ENCODE measurements around the gene C1QTNF1. TPM values are rescaled to one million over a fixed set of nuclear protein-coding genes. Genes with fewer than 3 reads are reported as not detected.

The C1QTNF1 gene, protein sequence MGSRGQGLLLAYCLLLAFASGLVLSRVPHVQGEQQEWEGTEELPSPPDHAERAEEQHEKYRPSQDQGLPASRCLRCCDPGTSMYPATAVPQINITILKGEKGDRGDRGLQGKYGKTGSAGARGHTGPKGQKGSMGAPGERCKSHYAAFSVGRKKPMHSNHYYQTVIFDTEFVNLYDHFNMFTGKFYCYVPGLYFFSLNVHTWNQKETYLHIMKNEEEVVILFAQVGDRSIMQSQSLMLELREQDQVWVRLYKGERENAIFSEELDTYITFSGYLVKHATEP
- total RNA-seq = 563 TPM
- long read RNA-seq, transcript C1QTNF1-206 (4 exons, 1,672 nt) = major isoform, 56 of 185 reads
- long read RNA-seq, transcript C1QTNF1-208 (3 exons, 1,600 nt) = minor isoform, 8 of 185 reads
- long read RNA-seq, transcript C1QTNF1-201 (3 exons, 2,624 nt) = minor isoform, 8 of 185 reads
- long read RNA-seq, partial matches to known transcripts = 82 of 185 reads
- long read RNA-seq, other reads (novel, unspliced or antisense) = 23 of 185 reads

DNA sequence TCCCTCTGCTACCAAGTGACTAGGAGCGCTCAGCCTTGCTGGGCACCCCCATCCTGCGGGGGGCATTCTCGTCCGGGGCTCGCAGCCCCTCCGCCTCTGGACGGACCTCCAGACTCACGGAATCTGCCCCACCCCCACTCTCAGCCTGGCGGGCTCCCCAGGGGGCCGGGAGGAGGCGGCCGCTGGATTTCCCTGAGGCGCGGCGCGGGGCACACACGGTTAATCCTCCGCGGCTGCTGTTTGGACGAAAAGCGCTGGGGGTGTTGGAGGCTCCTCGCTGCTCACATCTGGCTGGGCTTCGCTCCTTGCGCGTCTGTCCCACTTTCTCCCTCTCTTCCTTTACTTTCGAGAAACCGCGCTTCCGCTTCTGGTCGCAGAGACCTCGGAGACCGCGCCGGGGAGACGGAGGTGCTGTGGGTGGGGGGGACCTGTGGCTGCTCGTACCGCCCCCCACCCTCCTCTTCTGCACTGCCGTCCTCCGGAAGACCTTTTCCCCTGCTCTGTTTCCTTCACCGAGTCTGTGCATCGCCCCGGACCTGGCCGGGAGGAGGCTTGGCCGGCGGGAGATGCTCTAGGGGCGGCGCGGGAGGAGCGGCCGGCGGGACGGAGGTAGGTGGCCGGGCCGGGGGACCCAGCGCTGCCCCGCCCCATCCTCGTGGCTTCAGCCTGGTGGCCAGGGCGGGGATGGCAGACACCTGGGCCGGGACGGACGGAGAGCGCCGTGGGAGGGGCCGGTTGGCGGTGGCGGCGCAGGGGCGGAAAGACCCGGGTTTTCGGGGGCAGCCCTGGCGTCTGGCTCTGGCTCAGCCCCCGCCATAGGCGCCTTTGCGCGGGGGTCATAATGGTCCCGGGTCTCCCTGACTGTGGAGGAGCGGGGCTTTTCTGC lies at the start of gene C1QTNF1:
C1QTNF1 (plus strand) TSS at position 284 of the 886 bp plus-strand sequence. CDS start 19,800 bp downstream, outside the sequence.
- peak; percentile 91 for DNase-seq (ENCODE audit: low spot score)

DNA sequence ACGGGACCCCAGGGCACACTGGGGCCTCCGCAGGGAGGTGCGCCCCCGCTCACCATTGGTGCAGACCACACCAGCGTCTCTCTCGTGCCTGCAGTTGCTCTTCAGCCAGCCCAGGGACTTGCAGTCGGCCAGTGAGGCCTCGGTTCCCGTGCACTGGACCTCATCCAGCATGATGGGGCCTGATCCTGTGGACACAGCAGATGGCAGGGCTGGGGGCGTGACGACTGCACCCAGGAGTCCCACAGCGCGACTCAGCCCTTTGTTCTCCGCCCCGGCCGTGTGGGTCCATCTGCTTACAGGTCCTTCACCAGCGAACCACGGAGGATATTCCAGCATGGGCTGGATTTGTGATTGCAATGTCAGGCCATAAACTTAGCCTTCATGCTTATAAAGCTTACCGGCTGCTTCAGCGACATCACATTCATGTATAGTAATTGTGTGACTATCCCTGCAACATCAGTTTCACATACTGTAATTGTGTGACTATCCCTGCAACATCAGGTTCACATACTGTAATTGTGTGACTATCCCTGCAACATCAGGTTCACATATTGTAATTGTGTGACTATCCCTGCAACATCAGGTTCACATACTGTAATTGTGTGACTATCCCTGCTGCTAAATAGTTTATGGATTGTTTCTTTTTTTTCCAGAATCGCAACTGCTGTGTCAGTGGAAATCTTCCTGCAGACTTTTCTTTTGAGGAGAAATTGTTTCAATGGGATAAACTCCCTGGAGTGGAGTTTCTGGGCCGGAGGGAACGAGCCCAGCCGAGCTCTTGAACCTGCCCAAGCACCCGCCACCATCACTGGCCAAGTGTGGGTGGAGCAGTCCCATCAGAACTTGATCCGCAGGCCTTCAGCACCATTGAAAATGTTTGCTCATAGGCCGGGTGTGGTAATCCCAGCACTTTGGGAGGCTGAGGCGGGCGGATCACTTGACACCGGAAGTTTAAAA lies 49.1 kb upstream of the C1QTNF1 start:
- DNase-seq (ENCODE audit: low spot score) = no peak

DNA sequence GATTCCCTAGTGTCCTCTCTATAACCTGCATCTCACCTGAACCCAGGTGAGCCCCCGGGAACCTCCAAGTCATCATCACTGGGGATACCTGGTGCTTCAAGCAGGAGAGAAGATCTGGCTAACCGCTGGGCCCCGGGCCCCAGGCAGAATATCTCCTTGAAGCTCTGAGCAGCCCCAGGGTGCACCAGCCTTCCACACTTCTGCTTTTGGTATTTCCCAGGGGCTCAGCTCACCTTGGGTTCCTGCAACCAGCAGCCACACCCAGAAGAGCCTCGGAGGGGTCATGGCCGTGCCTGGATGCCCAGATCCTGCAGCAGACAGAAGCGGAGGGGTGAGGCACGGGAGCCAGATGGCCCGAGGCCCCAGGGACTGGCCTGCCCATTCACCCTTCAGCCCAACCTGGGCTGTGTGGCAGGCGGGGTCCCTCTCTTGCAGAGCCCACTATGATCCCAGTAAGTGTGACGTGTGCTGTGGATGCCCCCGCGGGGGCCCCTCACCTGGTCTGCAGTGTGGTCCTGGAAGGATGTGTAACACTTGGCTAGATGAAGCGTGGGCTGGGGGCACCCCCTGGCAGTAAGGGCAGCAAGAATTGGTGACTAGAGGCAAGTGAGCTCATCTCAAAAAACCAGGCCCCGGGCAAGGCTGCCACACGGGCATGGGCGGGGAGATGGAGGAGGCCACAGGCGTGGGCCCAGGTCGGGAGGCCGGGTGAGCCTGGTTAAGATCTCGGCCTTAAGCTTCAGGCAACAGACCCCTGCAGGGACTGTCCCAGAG lies 46.9 kb upstream of the C1QTNF1 start:
- no peak for DNase-seq (ENCODE audit: low spot score)

DNA sequence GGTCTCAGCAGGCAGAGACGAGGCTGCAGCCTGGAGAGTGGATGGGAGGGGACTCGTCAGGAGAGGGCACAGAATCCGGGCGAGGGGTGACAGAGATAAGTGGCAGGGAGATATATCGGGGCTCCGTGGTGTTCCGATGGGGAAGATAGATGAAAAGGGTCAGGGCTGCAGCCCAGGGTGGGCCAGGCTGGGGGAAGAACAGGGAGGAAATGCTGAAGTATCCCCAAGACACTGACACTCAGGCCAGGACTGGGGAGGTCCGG lies 46.4 kb upstream of the C1QTNF1 start:
- no peak for DNase-seq (ENCODE audit: low spot score)

DNA sequence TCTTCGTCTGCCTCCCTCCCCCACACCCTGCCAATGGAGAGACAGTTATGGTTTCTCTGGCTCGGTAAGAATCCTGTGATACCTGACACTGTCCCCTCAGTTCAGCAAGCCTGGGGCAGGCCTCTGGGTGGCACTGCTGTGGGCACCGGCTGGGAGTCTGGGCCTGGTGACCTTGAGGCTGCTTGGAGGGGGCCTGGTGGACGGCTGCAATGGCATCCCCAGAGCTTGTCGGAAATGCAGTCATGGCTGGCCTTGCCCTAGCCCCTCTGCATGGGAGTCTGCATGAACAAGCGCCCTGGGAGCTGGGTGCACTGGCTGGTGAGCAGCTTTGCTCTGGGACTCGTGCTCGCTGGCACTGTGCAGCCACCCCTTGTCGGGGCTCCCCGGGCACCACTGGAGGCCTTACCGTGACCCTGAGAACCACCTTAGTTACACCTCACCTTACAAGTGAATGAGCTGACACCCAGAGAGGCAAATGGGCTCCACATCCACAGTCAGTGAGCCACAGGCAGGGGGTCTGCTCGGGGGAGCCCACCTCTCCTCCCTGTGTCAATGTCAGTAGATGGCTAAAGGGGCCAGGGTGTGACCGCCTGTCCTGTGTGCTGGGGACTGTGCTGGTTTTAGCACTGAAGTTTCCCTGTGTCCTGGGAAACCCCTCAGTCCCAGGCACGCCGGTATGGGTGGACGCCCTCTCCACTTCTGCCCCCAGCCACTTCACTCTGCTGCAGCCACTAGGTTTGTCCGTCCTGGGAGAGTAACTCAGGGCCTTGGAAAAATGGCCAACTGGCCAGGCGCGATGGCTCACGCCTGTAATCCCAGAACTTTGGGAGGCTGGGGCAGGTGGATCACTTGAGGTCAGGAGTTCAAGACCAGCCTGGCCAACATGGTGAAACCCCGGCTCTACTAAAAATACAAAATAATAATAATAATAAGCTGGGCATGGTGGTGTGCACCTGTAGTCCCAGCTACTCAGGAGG lies 45.7 kb upstream of the C1QTNF1 start:
- no peak for DNase-seq (ENCODE audit: low spot score)

DNA sequence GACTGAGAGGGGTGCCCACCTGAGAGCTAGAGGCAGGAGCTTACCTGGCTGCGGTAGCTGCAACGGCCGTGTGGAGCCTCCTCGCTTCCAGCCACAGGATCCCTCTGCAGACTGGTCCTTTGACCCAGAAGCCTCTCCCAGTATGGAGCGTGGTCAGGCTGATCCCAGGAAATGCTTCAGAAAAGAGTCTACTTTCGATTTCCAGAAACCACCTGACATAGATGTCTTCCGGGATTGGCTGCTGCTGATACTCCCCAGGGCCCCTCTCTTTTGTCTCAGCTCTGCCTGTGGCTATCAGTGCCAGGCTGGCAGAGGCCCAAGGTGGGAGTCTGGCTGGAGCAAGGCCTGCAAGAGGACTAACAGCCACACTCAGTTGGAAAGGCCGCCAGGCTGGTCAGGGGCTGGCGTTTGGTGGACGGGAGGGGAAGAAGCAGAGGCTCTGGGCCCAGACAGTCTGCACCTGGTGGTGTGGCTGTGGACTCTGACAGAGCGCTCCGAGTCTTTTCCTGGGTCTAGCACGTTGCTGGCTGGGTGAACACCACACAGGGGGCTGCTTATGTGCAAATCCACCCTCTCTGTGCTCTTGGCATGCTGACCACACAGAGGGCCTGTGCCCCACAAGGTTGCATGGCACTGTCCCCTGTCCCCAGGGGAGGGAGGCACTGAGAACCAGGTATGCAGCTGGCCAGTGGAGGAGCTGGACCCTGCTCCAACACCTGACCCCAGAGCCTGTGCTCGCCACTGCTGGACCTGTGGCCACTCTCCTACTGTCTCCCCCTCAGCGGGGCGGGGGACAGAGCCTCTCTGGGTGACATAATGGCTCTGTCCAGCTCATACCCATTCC lies 44.0 kb upstream of the C1QTNF1 start, which contains the start of gene LGALS3BP:
LGALS3BP (minus strand) TSS at position 144 of the 844 bp plus-strand sequence. CDS start 2,732 bp downstream, outside the sequence.
- no peak for DNase-seq (ENCODE audit: low spot score)

DNA sequence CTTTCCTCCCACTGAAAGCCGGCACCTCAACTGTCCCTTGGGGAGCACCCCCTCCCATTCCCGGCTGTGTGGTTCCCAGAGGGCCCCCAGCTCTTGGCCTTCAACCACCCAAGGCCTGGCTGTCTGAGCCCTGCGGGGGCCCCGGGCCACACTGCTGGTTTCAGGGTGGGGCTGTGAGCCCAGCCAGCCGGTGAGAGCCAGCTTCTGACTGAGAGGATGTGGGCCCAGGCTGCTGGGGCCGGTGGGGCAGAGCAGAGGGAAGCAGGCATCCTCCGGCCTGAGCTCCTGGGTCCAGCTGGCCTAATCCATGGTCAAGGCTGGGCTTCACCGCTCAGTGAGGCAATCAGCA lies 43.4 kb upstream of the C1QTNF1 start:
- DNase-seq (ENCODE audit: low spot score) = no peak

DNA sequence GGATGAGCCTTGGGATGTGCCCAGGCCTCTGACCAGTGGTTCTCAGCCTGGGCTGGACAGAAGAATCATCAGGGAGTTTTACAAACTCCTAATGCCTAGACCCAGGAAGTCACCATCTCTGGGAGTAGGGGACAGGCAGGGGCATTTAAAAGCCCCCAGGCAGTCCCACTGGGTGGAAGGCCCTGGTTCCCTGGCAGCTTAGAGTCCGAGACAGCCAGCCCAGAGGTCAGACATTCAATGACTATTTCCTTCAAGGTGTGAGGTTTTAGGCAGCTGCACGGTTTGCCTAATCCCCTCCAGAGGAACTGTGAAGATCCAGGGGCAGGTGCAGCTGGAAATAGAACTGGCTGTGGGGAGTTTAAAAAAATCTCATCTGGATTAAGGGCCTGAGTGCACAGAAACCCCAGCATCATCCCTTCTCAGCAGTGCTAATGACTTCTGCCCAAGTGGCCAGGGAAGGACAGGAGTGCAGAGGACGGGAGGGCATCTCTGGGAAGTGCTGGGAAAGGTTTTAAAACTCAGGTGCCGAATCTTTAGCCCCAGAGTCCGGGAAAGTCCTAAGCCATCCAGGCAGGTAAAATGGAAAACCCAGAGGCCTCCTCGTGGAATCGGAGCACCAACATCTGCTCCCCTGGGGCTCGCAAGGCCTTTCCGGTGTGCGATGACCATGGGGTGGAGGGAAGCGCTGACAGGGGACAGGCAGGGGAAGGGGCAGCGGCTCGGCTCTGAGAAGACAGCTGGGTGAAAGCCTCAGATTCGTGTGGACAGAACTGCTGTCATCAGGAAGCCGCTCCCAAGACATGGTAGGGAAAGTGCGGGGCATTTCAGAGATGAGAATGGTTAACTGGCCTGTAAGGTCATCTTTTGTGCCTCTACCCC lies 42.7 kb upstream of the C1QTNF1 start:
- no peak for DNase-seq (ENCODE audit: low spot score)

DNA sequence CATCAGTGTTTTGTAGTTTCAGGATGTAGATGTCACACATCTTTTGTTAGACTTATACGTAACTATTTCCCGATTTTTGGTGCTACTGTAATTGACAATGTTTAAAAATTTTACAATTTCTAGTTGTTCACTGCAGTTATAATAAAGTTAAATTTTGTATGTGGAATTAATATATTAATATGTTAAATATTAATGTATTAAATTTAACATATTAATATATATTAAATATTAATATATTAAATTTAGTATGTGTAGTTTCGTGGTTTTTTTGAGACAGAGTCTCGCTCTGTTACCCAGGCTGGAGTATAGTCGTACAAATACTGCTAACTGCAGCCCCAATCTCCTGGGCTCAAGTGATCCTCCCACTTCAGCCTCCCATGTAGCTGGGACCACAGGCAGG lies 38.6 kb upstream of the C1QTNF1 start:
- no peak for DNase-seq (ENCODE audit: low spot score)

DNA sequence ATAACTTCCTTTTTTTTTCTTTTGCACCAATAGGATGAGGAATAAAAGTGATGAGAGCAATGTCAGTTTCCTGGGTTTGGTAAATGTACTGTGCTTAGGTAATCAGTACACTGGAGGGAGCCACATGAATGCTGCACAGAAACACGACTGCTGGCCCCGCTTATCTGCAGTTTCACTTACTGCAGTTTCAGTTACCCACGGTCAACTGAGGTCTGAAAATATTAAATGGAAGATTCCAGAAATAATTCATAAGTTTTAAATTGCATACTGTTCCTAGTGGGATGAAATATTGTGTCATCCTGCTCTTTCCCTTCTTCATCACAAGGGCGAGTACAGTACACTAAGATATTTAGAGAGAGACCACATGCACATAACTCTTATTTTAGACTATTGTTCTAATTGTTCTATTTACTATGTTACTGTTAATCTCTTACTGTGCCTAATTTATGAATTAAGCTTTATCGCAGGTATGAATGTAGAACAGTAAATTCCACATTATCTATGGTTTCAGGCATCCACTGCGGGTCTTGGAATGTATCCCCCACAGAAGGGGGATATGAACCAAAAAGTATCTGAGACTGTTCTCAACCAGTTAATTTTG lies 37.8 kb upstream of the C1QTNF1 start:
- DNase-seq (ENCODE audit: low spot score) = no peak

DNA sequence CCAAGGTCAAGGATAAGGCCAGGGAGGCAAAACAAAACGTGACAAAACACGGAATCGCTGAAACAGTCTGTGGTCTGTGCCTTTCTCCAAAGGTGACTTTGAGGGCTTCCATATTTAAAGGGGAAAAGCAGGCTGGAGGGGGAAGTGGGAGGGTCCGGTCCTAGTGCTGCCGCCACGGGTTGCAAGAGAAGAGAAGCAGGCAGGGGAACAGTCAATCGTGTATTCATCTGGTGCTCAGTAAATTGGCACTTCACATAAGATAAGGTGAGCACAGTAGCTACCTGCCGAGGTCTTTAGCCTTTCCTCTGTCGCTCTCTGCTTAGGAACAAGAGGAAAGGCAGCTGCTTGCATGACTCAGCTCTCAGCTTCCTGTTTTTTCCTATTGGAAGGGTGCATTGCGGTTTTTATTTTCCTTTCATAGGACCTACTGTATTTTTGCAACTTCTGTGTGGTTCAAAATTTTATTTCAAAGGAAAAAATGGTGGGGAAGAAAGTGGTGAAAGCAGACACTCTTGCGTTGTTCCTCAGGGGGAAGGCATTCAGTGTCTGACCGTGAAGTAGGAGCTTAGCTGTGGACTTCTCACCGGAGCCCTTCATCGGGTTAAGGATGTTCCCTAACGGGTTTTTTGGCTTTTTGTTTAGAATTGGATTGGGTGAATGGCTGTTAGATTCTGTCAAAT lies 37.2 kb upstream of the C1QTNF1 start:
- no peak for DNase-seq (ENCODE audit: low spot score)

DNA sequence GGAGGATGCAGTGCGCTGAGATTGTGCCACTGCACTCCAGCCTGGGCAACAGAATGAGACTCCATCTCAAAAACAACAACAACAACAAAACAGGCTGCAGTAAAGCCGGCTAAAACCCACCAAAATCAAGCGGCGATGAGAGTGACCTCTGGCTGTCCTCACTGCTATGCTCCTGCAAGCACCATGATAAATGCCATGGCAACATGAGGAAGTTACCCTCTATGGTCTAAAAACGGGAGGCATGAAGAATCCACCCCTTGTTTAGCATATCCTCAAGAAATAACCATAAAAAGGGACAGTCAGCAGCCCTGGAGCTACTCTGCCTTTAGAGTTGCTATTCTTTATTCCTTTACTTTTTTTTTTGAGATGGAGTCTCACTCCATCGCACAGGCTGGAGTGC lies 35.8 kb upstream of the C1QTNF1 start:
- no peak for DNase-seq (ENCODE audit: low spot score)

DNA sequence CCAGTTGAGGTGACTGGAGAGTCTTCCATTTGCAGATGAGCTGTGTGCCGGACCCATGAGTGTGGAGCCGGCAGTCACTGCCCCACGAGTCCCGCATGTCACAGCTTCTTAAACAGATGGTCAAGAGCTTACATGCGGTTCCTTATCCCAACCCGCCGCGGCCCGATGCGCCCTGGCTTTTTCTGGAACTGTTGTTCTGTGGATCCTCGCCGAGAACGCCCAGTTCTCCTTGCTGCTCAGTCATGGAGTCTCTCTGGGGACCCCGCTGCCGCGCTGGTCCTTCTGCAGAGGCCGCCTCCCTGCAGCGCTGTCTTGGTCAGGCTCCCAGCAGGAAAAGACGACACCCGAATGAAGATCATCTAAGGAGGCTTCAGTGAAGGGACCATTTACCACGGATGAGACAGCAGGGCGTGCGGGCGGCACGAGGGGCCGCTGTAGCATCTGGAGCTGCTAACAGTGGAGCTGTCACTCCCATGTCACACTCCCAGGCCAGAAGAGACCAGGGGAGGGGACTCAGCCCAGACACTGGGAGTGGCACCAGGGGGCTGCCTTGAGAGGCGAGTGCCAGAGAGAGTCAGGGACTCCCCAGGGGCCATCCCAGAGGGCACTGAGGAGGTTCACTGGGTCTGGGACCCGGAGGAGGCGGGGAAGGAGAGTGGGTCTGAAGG lies 33.5 kb upstream of the C1QTNF1 start:
- DNase-seq (ENCODE audit: low spot score) = no peak

DNA sequence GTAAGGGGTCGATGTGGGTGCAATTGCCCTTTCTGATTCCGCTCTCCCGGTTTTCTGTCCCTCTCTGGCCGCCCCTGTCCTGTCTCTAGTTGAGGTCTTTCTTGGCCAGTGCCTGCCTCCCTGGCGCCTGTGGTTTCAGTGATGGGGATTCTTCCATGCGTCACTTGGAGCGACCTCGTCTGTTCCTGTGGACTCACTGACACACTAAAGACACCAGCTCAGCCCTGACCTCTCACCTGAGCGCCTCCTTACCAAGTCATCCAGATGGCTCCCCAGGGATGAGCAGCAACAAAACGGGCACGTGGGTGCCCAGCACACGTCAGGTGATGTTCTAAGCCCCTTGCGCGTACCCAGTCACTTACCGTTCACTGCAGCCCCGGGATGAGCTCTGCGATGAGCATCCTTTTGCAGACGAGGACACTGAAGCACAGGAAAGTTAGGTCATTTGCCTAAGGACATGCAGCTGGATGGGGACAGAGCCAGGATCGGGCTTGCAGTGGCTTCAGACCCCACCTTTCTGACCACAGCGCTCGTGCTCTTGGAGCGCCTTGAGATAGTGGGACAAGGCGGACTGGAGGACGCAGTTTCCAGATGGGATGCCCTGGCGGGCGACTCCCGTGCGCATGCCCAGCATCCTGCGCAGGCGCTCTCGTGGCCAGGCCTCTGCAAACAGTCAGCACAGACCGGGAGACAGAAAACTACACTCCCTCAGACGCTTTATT lies 32.8 kb upstream of the C1QTNF1 start:
- DNase-seq (ENCODE audit: low spot score) = peak; percentile 65

Data from mesenteric fat pad (tissue), 1 donor.